NT2/D1 (cell line): ENCODE results near the gene CFAP54.

Source experiments
- YY1 ChIP-seq: IDR thresholded peaks from 2 replicates; pipeline ENCODE4 v1.6.1; 2011; ENCODE audit not compliant: insufficient read length, insufficient read depth
- ZNF274 ChIP-seq: IDR thresholded peaks from 2 replicates; pipeline ENCODE4 v1.6.1; 2011; ENCODE audit warnings: mild to moderate bottlenecking, low read depth, low read length

- TF ChIP-seq ZNF274 = no peak
- TF ChIP-seq YY1 = no peak
Observed at GRCh38 chr12:96623656-96624217, 134.4 kb downstream of the CFAP54 start.
